Left renal cortex interstitium (tissue), 4 donors: Measurements from ENCODE around the gene AQP9. TPM values are rescaled to one million over a fixed set of nuclear protein-coding genes. Genes with fewer than 3 reads are reported as not detected.

Experiments
- DNase-seq, 4 donors: peaks; one replicate each; pipeline ENCODE4 v3.0.0-alpha.2; 2013; ENCODE audit warnings: low read depth in 4 of 4, low spot score in 2 of 4, missing footprints in 1 of 4
- polyA plus RNA-seq, 4 donors: library from polyadenylated mRNA; unstranded; fragments of 120-200 nt; gene quantifications; one replicate each; pipeline ENCODE4 v1.2.1, GENCODE V29; 2013; ENCODE audit not compliant: insufficient read length in 4 of 4

The AQP9 gene
- polyA plus RNA-seq, 4 donors = 0.14 to 0.40 (median 0.34) TPM

DNA sequence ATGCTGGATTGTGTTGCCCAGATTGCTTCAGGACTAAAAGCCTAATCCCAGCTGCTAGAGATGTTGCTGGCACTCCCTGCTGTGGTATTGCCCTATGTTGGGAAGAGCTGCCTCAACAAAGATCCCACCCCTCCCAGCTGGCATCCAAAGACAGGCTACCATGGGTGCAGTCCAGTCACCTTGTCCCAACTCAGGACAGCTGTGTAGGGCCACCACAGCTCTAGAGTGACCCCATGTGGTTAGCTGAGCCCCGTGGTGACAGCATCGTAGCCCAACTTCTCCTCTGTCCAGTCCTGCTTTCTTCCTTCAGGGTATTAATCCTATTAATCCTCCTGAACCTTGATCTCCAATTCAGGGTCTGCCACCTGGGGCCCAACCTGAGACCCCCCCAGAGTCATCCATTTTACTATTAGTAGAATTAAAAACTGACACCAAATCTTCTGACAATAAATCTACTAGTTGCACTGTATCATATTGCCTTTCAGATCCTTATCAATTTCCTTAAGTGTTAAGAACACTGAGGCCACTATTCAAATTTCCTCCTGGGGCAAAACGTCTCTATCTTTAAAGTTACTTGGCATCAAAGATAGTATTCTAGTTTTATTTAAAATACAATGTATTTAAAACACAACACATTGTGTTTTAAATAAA, 83.5 kb downstream of the AQP9 start:
- no peak for DNase-seq

DNA sequence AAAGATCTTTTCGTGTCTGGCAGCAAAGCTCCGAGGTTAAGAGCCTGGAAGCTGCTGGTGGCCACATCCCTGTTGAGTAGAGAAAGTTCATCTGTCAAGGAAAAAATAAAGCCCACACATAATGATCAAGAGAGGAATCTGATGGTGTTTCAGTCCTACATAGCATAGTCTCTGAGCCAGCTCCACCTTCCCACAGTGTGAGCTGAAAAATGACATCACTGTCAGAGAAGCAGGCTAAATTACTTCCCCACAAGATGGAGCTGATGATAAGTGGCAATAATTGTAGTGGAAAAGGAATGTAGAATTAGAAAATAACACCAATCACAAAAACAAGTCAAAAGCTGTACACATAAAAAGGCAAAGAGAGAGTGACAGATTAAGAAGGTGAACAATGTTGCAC, 84.5 kb downstream of the AQP9 start:
- no peak for DNase-seq

DNA sequence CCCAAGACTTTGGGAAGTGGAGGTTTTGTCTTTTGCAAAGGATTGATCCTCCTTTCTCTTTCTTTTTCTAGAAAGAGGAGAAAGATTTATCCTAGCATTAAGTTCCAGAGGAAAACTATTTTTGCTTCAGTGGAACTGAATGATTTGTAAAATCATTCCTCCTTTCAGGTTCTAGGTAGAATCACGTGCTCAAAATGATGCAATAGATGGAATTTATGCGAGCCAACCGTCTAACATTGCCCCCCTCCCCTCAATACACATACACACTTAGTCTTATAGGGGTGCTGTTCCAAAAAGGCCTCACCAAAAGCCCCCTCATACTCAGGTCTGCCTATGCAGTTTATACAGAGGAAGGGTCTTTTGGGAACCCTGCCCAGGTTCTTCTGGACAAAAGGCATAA, 85.3 kb downstream of the AQP9 start:
- DNase-seq = no peak

DNA sequence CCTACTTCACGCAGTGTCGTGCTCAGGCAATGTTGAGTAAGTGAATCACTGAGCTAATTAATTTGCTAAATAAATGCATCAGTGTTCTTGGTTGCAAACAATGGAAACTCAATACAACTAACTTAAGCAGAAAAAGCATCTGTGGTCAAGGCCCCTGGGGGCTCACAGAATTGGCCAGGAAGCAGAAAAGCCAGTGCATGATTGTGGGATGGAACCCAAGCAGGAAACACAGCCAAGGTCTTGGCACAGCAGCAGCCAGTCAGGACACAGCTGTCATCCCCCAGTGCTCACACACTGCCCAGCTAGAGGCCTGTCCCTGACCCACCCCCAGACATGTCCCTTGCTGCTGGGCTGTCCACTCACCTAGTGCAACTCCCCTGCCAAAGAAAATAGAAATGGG, 85.9 kb downstream of the AQP9 start:
- DNase-seq = no peak

DNA sequence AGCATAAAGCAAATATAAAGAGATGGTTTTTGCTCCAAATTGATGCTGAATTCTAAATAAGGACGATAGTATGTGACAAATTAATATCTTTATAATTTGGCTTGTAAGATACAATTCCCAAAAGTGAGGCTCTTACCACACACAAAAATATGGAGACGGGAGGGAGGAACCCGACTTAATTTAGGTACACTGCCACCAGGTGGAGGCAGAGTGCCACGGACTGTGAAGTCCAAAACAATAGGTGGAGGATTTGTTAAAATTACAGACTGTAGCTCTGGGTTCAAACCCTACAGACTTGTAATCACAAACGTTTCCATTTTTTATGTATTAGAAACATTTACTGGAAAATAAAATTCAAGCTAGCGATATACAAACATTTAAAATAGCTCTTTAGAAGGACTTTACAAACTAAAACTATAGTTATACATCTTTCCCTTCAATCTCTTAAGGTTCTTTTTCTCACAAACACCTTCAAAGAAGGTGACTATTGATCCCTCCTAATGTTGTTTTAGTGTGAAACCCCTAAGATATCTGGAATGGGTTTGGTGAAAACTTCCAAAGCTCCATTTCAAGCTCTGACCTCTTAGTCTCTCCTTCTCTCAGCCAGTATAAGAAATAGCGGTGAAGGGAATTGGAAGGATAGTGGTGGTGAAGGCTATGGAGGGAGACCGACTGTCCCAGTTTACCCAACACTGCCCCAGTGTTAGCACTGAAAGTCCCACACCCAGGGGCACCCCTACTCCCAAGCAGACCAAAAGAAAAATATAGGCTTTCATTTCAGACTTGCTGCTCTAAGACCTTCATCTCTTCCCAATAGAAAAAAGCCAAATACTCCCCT, 89.7 kb downstream of the AQP9 start:
- peak in 1 of 4 donors; percentile 58 for DNase-seq

DNA sequence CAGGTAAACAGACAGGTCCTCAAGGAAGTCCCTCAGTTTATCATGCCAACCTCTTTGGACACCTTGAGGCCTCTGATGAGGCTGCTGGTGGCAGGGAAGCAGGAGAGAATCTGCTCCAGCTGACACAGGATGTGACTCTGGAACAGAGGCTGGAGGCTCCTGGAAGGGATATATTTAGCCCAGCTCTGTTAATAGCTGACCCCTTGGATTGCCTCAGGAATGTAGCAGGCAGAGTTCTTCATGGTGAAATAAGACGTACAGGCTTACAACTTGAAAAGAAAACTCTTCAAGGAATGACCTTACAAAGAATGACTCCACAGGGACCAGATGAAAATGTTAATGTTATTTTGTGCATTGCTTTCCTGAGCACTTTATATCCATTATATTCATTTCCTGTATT, 90.5 kb downstream of the AQP9 start:
- no peak for DNase-seq

DNA sequence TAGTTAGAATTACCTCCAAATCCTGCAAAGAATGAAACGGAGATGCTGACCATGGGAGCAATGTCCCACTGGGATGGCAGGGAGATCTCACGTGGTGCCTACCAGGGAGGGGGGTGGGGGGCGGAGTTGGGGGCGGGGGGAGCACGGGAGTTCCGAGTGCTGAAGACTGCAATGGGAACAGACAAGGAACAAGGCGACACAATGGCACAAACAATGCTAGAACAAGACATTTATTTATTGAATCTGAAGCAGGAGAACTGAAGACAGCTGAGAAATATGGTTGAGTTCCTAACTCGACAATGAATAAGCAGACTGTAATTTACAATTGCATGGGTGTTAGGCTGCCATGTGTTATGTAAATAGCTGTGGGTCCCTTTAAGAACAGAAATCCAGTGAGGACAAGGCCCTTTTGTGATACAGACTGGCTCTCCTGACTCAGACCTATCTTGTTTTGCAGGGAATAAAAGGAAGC, 91.2 kb downstream of the AQP9 start:
- DNase-seq = no peak

DNA sequence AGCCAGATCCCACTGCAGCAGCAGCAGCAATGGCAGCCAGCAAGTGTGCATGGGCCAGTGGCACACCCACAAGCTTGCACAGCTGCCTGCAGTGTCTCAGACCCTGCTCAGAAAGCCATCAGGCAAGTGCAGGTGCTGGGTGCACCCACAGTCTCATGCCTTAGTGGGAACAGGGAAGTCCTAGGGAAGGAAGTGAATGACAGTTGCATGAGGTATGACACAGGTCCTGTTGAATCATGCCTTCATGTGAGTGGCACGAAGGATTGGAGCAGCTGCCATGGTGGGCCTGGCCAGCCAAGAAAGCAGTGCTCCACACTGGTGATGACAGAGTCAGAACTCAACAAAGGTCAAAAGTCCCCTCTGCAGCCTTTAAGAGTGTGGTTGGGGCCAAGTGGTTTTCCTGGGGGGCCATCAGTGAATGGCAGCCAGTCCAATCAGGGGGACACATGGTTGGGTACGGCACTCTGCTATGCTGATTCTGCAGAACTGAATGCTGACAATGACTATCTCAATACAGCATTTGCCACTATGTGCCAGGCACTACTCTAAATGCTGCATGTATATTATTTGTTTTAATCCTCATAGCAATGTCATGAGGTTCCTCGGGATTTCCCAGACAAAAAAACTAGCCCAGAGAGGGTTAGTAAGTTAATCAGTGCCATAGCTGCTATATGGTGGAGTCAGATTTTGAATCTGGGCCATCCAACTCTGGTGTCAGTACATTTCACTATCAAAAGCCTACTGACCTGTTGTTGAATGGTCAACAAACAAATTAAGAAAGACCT, 94.3 kb downstream of the AQP9 start:
- DNase-seq = no peak

DNA sequence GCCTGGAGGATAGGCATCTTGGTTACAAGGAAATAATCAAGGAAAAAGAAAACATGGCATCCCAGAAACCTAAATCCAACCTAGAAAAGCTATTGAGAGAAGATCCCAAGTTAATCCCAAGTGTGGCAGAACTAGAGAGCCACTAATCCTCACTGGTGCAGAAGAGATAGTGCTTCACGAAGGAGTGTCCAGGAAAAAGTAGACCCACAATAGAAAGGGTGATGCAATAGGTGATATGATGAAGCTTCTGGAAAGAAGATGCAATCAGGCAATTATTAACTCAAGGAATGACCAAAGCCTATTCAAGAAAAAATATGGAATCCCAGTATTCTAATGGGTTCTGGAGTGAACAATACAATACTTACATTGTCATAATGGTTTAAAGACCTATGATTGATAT, 95.2 kb downstream of the AQP9 start:
- no peak for DNase-seq

Other genes with a start within 250 kb of the AQP9 start
- 100 to 1,000 TPM; 261 to 328 (median 293) TPM for gene ALDH1A2, start 72.7 kb upstream of the AQP9 start, polyA plus RNA-seq